DMS53 treated with DMSO at 0.1 percent for 48 hours (cell line): ENCODE measurements around the gene PBXIP1.
A peak's percentile ranks its signal among the peaks of the same experiment; 100 is the strongest.

Source experiments
- DNase-seq: peaks from one replicate; lab custom pipeline; 2025; ENCODE audit not compliant: unreplicated experiment; lab: John Stamatoyannopoulos, UW

Gene PBXIP1

DNA sequence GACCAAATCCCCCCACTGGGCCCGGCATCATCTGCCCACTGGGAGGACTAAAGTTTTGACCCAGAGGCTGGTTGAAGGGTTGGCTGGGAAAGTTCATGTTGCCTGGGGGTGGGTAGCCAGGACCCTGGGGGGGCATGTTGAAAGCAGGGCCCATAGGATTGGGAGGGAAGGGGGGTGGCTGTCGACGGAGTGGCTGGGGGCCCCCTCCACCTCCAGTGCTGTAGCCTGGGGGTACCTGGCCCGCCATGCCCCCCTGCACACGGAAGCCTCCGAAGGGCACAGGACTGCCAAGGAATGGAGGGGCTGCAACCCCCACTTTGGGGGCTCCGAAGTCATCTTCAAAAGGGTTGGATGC lies 3.5 kb upstream of the PBXIP1 start:
- DNase-seq = no peak

DNA sequence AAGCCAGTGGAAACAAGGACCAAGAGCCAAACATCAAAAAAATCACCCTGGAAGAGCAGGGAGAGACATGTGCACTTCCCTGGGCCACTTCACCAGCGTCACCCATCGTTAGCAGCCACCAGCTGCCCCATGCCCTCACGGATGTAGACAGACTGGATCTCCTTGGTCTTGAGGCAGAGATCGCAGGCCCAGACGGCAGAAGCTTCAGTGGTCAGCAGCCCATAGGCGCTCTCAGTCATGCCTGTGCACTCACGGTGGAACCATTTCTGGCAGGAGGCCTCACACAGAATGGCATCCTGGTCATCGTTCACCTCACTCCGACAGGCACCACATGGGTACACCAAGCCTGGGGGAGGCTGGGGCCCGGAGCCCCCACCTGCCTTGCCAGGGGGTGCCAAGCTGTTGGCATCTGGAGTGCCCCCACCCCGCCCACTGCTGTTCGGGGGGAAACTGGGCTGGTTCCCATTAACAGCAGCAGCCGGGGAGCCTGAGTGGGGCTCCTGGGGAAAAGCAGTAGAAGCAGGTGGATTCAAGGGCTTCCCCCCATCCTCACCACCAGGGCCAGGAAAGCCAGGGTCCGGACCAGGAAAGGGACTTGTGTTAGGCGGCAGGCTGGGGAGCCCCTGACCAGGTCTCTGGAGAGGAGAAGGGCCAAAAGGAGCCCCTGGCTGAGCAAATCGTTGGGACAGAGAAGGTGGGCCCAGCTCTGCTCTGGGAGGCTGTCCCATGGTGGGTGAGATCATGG lies 3.0 kb upstream of the PBXIP1 start:
- no peak for DNase-seq

DNA sequence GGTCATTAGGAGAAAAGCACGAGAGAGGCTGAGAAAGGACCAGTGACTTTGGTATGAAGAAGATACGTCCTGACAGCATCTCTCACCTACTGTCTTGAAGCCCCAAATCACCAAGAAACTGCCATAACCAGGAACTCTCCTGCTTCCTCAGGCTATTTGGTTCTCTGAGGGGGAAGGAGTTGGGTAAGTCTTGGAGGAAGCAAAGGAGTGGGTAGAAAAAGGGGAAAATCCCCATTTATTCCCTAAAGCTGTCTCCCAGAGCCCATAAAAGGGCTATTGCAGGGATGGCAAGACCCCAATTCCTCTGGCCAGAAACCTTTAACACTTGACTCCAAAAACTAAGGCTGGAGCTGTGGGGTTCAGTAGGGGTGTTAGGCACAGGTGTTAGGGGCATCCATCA lies 2.1 kb upstream of the PBXIP1 start:
- no peak for DNase-seq

DNA sequence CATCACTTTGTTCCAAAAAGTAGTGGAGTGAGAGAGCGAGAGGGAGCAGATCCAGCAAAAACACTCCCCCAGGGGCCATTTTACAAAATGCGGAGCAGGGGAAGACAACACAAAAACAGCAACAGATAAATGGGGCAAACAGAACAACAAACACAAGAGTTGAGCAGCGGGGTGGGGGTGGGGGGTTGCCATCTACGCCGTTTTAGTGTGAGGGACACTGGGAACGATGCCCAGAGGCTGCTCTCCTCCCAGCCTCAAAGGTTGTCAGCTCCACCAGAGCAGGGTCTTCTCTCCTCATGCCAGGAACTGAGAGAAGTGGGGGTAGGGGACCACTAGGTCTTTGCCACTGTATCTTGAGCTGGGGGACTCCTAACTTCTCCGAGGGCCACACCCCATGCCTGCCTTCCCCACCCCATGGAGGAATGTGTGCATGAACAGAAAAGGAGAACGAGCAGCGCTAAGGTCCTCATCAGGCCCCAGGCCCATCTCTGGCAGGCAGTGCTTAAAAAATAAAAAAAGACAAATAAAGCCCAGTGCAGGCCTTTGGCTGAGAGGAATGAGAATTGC lies 1.3 kb upstream of the PBXIP1 start:
- no peak for DNase-seq

DNA sequence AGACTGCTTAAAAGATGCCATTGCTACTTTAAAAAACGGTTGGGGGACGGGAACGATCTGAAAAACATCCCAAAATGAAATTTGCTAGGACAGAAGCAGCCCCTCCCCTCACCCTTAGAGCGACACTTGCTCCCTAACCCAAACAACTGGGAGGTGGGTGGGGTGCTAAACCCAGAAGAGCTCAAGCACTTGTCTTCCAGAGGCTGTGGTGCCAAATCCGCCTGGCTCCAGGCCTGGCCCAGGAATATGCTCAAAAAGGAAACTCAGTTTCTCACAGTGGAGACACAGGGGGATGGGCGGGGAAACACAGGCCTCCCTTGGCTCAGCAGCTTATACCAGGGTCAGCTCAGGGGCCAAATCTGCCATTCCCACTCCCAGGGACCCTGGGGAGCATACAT lies 644 bp upstream of the PBXIP1 start:
- DNase-seq = no peak

DNA sequence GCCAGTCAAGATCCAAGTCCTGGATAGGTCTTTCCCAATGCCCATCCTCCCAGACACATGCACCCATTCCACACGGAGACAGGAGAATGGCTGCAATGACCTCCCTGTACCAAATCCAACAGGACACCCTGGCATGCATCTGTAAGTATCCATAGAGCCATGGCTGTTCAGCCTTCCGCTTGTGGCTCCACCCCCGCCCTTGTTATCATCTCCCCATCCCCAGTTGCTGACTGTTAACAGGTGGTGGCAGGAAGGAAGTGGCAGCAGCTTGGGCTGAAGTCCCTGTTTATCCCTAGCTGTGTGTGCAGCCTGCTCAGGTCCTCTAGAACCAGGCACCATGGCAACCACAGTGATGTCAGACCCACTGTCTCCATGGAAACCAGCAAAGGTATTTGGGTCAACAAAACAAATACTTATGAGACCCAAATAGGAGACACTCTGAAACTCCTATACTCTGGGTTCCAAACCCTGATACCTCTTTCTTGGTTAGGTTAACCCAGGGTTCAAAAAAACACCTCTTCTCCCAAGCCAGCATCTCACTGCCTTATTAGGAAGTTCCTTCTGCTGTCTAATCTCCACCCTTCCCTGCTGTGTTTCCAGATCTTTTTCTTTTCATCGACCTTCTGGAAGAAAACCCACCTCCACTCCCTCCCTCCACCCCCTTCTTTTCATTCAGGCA lies 721 bp downstream of the PBXIP1 start:
- peak; percentile 84 for DNase-seq

DNA sequence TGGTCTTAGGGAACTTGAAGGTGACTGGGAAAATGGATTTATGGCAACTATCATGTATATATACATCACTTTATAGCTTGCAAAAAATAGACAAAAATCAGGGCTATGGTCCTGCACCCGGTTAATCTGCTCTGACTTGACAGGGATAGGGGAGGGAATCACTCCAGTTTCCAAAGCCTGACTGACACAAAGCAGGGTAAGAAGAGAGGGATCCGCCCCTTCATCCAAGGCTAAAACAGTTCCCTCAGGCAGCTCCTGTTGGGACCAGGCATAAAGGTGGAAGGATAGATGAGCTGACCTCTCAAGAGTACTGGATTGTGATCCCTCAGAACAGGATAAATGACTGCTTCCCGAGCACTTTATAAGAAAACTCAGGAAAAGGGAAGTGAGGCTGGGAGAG lies 1.4 kb downstream of the PBXIP1 start:
- no peak for DNase-seq

DNA sequence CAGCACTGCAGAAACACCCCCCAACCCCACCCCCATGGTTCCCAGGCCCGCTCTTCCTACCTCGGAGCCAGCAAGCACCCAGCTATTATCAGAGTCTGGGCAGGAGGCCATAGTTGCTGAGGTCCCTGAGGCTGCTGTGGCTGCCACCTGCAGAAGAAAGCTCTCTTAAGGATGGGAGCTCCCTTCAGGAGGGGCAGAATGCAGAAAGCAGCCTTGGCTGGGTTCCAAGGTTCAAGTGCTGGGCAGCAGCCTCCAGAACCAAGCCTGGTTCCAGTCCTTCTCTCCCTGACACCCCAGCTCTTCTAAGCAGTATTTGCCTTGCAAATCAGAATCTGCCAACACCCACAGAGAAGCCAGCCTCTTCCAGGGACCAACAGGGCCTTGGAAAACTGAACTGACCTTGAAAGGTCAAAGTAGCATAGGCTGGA lies 2.3 kb downstream of the PBXIP1 start:
- DNase-seq = no peak

DNA sequence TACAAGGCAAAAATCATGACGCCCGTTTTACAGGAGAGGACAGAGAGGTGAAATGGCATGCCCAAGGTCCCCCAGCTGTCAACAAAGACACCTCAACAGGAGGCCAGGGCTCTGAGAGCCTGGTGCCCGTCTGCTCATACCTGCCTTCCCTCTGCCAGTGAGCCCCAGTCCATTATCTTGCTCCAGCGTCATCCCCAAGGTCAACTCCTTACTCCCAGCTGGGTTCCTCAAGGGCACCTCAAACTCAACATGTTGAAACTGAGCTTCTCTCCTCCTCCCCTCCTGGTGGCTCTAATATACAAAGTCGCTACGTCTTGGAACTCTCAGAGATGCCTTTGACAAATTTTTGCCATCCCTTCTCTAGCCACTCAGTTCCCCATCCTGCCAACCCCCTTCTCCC lies 3.2 kb downstream of the PBXIP1 start:
- DNase-seq = no peak

DNA sequence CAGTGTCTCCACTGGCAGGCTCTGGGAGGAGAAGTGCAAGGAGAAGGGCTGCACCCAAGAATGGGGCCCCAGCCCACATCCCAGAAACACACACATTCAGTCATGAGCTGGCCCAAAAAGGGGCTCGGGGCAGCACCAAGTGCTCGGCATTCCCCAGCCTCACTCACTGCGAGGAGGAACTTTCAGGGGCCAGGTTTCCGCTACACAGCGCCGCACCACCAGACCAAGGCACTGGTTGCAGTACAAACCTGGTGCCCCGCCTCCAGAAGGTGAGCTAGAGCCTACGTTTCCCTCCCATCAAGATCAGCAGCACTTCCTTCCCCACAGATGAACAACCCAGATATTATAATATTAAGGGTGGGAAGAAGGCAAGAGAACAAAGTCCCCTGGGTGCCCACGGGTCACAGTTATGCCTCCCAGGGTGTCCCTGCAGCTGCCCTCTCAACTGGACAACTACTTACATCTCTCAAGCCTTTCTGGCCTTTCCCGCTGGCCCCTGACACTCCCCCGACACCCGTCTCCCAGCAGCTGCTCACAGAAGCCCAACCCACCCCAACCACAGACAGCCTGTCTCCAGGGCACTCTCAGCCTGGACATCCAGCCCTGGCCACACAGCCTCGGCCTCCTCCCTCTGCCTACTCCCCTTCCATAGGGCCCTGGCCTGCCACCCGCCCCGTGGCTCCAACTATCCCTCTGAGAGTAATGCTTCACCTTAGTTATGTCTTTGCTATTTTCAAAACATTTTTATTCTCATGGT lies 3.8 kb downstream of the PBXIP1 start:
- no peak for DNase-seq

DNA sequence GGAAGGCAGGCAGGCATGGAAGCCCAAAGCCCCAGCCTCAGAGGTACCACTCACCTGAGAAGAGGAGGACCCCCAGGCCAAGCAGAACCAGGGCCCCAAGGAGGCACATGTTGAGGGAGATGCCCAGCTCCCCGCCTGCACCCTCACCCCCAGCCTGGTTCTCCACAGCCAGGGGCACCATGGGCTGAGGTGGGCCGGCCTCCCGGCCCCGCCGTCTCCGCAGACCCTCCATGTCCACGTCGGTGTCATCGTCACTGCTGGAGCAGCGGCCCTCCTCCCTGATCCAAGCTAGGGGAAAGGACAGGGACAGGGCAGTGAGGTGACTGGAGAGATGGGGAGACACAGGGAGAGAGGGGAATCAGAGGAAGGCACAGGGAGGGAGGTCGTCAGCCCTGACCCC lies 7.8 kb downstream of the PBXIP1 start:
- DNase-seq = no peak

DNA sequence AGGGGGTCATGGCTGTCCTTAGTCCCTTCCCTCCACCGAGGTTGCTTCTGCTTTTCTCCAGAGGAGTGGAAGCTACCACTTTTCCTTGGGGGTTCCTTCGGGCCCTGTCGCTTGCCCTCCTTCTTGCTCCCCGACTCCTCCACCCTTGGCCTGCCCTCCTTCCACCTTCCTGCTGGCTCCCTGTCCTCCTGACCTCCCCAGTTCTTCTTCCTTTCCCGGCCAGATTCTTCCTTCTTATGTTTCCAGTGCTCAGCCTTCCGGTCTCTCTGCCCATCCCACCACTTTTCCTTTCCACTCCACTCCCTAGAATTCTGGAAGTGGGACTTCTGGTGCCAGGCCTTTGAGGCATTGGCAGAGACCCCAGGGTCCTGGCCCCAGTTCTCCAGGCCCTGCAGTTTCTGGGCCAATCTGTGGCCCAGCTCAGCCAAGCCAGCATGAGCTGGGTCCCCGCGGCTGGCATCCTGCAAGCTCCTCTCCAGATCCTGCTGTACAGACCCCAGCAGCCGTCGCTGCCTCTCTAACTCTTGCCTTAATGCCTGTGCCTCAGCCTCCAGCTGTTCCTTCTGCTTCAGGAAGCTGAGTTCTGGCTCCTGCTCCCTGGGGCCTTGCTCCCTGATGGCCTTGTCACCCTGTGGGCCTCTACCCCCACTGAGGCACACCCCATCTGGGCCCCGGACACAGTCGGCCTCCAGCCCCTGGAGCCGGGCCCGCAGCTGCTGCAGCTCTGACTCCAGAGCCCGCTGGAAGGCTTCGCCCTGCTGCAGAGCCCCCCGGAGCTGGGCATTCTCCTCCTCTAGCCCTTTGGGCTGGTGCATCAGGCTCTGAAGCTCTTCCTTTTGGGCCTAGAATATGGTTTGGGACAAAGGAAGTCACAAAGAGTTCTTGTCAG lies 9.7 kb downstream of the PBXIP1 start:
- DNase-seq = no peak

DNA sequence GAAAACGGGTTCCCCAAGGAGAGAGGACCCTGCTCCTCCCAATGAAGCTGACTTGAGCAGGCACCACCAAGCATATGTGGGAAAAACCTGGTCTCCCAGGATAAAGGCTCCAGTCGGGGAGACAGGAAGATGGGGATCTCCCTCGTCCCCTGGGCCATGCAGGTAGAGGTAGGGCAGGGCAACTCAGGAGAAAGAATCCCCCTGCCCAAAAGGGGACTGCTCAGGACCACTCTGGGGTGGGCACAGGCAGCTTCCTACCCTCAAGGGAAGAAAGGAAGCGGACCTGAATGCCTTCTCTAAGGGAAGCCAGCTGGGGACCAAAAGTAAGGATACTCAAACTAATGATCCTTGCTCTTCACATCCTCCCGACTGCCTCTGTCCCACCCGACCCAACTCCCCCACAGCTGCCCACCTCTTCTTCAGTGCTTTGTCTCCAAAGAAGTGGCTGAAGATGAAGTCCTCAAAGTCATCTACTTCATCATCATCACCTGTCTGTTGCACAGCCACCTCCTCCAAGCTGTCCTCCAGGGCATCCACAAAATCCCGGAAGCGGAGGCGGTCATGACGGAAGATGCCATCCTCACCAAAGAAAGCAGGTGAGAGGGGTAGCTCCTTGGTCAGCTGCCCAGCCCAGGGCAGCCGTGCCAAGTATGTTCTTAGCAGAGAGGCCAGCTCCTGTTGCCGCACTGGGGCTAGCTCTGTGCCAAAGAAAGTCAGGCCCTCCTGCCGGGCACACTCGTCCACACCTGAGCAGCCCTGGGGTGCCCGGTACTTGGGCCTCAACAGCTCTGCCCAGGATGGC lies 10.5 kb downstream of the PBXIP1 start:
- DNase-seq = no peak

DNA sequence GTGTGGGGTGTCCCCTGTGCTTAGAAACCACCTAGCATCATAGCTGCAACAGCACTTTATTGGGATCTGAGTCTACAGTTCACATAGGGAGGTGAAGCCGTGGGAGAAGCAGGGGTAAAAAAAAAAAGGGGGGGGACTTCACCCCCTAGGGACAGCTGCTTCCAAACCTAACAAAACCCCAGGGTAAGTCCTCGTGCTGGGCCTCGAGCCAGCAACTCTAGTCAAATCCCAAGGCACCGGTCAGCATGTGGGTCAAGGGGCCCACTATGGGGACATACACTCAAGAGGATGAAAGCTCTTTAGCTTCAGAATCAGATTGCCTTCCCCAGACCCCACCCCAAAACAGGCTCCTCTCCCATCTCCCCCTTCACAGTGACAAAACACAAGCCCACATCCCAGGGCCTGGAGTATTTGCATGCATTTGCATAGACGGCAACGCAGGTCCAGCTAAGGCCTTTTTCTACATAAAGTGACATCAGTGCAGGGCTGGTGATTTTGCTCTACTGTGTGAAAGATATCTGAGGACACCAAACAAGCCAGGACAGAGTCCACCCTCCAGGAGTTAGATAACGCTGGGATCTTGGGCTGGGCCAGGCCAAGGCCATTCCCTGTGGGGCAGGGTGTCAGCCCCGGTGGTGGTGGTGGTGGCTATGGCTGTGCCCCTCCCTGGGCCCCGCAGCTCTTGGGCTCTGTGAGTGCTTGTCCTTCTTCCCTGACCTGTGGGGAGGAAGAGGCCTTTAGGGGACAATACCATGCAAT lies 11.3 kb downstream of the PBXIP1 start:
- DNase-seq = no peak

DNA sequence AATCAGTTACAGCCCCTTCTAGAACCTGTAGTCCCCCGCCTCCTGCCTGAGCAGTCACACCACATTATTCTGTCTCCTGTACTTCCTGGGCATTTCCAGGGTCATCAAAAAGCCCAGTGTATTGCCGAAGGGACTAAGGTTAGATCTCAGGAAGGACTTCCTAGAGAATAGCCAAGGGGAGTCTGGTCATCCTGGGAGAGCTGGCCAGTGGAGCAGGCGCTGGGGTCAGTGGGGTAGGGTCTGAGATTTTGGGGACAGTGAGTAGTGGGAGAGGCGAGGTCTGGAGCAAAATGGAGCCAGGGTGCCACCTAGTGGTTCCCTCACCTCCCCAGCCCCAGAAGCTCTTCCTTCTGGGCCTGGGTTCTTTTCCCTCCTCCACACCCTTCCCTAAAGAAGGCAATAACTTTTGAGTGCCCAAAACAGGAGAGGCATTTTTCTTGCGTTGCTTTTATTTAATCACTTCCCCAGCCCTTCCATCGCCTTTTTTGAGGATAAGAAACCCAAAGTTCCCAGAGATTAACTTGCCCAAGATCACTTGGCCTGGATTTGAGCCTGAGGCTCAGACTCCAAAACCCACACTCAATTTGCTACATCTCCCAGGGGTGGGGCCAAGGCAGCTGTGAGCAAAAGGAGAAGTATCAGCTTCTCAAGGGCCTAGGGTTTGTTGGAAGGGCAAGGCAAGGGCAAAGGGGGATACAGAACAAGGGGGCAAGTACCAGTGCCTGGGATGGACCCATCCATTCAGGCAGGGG lies 12.1 kb downstream of the PBXIP1 start:
- DNase-seq = peak; percentile 39

DNA sequence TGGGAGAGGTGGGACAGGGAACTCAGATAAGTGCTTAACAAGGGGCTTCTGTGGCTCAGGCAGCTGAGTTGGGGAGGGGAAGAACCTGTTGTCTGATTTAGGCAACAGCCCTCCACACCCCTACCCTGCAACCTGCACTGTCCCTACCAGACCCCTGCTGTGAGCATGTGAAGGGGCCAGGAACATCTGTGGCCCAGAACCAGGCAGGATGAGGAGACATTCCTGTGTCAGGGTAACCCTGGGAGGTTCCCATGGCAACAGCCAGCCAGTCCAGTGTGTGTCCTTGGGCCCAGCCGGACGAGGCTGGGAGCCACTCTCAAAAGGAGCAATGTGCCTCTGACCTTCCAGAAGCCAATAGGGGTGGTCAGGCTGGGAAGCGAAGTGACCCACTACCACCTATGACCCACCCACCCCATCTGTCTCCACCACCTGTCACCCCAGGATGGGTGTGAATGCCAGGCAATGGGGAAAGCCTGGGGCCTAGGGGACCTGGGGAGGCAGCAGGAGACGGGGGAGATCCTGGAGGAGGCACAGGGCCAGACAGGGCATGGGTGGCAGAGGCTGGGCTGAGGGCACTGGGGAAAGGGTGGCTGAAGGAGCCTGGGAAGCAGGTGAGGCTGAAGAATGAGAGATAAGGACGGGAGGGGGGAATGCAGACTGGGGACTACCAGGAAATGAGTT lies 14.4 kb downstream of the PBXIP1 start:
- no peak for DNase-seq

DNA sequence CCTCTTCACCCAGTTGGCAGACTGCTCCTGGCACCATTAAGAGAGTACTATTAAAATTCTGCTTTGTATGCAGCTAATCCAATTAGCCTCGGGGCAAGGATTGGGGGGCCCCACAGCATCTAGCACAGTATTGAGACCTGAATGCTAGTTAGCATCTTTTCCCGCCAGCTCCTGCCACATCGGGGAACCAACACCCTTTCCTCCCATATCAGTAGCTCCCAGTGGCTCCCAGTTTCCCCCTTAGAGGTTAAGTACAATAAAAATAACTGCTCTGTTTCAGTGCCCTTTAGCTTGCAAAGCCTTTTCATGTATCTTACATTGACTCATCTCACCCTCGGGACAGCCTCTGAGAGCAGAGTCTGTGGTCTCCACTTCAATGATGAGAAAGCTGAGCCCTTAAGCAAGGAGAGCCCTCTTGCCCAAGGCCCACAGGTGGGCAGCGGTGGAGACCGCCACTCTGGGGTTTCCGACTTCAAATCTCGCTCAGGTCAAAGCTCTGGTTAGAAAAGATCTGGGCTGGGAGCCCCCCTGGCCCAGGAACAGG lies 15.2 kb downstream of the PBXIP1 start:
- no peak for DNase-seq

DNA sequence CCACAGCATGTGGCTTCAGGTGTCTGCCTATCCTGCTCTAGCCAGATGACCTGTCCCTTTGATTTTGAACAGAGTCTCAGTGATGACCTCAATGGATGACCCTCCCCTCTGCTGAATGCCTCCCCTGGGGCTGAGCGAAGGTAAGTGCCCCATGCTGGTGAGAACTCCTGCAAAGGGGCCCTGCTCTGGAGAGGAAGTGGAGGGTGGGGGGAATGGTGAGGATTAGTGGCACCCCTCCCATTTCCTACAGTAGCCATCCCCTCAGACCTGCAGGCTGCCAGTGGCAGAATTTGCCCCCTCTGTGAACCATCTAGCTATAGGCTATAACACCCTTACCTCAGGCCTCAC lies 15.7 kb downstream of the PBXIP1 start:
- no peak for DNase-seq
